Transverse colon (tissue), 4 donors: Measurements from ENCODE around the gene DHRS1. TPM values are rescaled to one million over a fixed set of nuclear protein-coding genes. Genes with fewer than 3 reads are reported as not detected.

Source experiments
- DNase-seq: peaks from one replicate; pipeline ENCODE4 v3.0.0-alpha.2; 2019
- H3K27ac ChIP-seq, 4 donors: fragments of 200-600 bp; sonication (generic); 2 replicates each; pipeline ENCODE4 v1.5.1; 2016 to 2018; ENCODE audit warnings: inconsistent platforms in 4 of 4
- H3K27me3 ChIP-seq: fragments of 200-600 bp; sonication (generic); 2 replicates; pipeline ENCODE4 v1.5.1; 2017; ENCODE audit warnings: inconsistent platforms
- H3K36me3 ChIP-seq, 4 donors: fragments of 200-600 bp; sonication (generic); 2 replicates each; pipeline ENCODE4 v1.5.1; 2017 to 2019; ENCODE audit warnings: inconsistent platforms in 4 of 4
- H3K4me1 ChIP-seq, 4 donors: fragments of 200-600 bp; sonication (generic); 2 replicates each; pipeline ENCODE4 v1.5.1; 2017 to 2020; ENCODE audit warnings: inconsistent platforms in 4 of 4
- H3K4me3 ChIP-seq, 4 donors: fragments of 200-600 bp; sonication (generic); 1 replicate in 1 of 4; 2 replicates in 3 of 4; pipeline versions ENCODE4 v1.5.1 to v1.6.1; 2017 to 2019; ENCODE audit warnings: inconsistent platforms in 4 of 4
- H3K9me3 ChIP-seq, 2 donors: fragments of 200-600 bp; sonication (generic); 2 replicates each; pipeline ENCODE4 v1.5.1; 2017 to 2019; ENCODE audit warnings: inconsistent platforms in 2 of 2
- EP300 ChIP-seq: sonication (generic); formaldehyde crosslinking; IDR thresholded peaks from one replicate; pipeline ENCODE4 v1.6.1; 2017; ENCODE audit warnings: antibody characterized with exemption, low read depth
- POLR2A ChIP-seq: fragments of 450-650 bp; IDR thresholded peaks from one replicate; pipeline ENCODE4 v1.6.1; 2016; ENCODE audit warnings: antibody characterized with exemption, mild to moderate bottlenecking, moderate library complexity
- POLR2AphosphoS5 ChIP-seq, 3 donors: sonication (generic); formaldehyde crosslinking; IDR thresholded peaks; one replicate each; pipeline ENCODE4 v1.6.1; 2016; ENCODE audit warnings: antibody characterized with exemption in 3 of 3
- WGBS, 2 donors: methylation state at CpG; one replicate each; pipeline ENCODE4 v1.1.5; 2018; ENCODE audit warnings: low coverage in 1 of 2; 5-methylcytosine and 5-hydroxymethylcytosine counted together
- in situ Hi-C, 4 donors: fragments of 200-750 bp; cut with MboI; loops; one replicate each; pipeline versions ENCODE4 v1.15.0 to v1.15.1; 2017; ENCODE audit warnings: low sequenced_read_pairs in 3 of 4, low pct_ligation_motif_present in 1 of 4, low pct_unique_long_range_greater_than_20kb in 1 of 4
- intact Hi-C: fragments of 100-400 bp; cut with DNase I; formaldehyde crosslinking; loops from one replicate; pipeline ENCODE4 v1.15.1; 2023; ENCODE audit warnings: low total_unique reads
- total RNA-seq, 4 donors: library from RNA; depleted of rRNA; stranded (reverse); fragments of >200 nt; gene quantifications; one replicate each; pipeline ENCODE4 v1.1.0, GENCODE V29; 2016
- TF ChIP-seq, protein P1 (sequence below), 5 experiments: fragments of 200-600 bp in 3 of 5; fragments of 450-650 bp in 2 of 5; sonication (generic) in 3 of 5; IDR thresholded peaks; 1 replicate in 2 of 5; 2 replicates in 3 of 5; pipeline ENCODE4 v1.5.1; 2016 to 2017; ENCODE audit warnings: antibody characterized with exemption in 5 of 5, inconsistent platforms in 3 of 5, mild to moderate bottlenecking in 2 of 5, moderate library complexity in 1 of 5

DHRS1 gene
- total RNA-seq, 4 donors from 2014 or later: 84.2 to 106 (median 94.6) TPM

GRCh38 chr14:24307575-24308341, 8.2 kb upstream of the DHRS1 start, which contains the start of gene CIDEB:
Gene CIDEB, minus strand, starts transcription at chr14:24307977. Its CDS starts 119 bp downstream, at chr14:24307858.
- H3K4me1 ChIP-seq: peaks cover 19 to 53% (median 47%) of the 10 kb centered on the region in 4 donors
- in situ Hi-C loops (no loop called here), intact Hi-C loops (no loop called here)
- peak within 1 kb of the TSS; percentile 70 to 78 (median 76) for H3K27ac ChIP-seq
- no peak within 1 kb of the TSS for H3K4me3 ChIP-seq
- TF ChIP-seq, protein P1, sequence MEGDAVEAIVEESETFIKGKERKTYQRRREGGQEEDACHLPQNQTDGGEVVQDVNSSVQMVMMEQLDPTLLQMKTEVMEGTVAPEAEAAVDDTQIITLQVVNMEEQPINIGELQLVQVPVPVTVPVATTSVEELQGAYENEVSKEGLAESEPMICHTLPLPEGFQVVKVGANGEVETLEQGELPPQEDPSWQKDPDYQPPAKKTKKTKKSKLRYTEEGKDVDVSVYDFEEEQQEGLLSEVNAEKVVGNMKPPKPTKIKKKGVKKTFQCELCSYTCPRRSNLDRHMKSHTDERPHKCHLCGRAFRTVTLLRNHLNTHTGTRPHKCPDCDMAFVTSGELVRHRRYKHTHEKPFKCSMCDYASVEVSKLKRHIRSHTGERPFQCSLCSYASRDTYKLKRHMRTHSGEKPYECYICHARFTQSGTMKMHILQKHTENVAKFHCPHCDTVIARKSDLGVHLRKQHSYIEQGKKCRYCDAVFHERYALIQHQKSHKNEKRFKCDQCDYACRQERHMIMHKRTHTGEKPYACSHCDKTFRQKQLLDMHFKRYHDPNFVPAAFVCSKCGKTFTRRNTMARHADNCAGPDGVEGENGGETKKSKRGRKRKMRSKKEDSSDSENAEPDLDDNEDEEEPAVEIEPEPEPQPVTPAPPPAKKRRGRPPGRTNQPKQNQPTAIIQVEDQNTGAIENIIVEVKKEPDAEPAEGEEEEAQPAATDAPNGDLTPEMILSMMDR (IDR thresholded peaks at IDR 0.05): peak; percentile 93 to 97 (median 96)
- TF ChIP-seq POLR2AphosphoS5 (IDR thresholded peaks at IDR 0.05): peak in 2 of 3 donors; percentile 40 to 54
- no peak for TF ChIP-seq EP300
- TF ChIP-seq POLR2A: peak; percentile 45
- 49 to 76% methylated on average over 3 to 6 of the region's 6 CpGs for WGBS, 2 donors
- peaks cover 0 to 31% (median 15%) of the 10 kb centered on the region in 4 donors for H3K36me3 ChIP-seq
- peak; percentile 86 for DNase-seq
- H3K9me3 ChIP-seq: no peaks in the 10 kb centered on the region
- no peaks in the 10 kb centered on the region for H3K27me3 ChIP-seq

- Histone ChIP-seq H3K4me1 (peaks cover 19 to 50% (median 46%) of the 10 kb centered on the region in 4 donors), H3K9me3 (no peaks in the 10 kb centered on the region), H3K36me3 (peaks cover 0 to 37% (median 18%) of the 10 kb centered on the region in 4 donors), H3K4me3 (no peak overlapping the region), H3K27ac (peak overlapping the region; percentile 70 to 78 (median 76)), H3K27me3 (no peaks in the 10 kb centered on the region)
- 83 to 100% methylated on average over 1 to 11 of the region's 11 CpGs for WGBS, 2 donors
- DNase-seq: no peak
- intact Hi-C loops (no loop called here), in situ Hi-C loops (no loop called here)
- TF ChIP-seq, protein P1 (IDR thresholded peaks at IDR 0.05): no peak
- TF ChIP-seq POLR2A: no peak
- TF ChIP-seq EP300: no peak
Measured at GRCh38 chr14:24307156-24307574, 7.6 kb upstream of the DHRS1 start.

- Histone ChIP-seq H3K27ac (no peak overlapping the region), H3K9me3 (no peaks in the 10 kb centered on the region), H3K27me3 (no peaks in the 10 kb centered on the region), H3K36me3 (peaks cover 0 to 47% (median 22%) of the 10 kb centered on the region in 4 donors), H3K4me3 (no peak overlapping the region), H3K4me1 (peaks cover 12 to 38% (median 32%) of the 10 kb centered on the region in 4 donors)
- WGBS, 2 donors: 95 to 98% methylated on average over 6 to 11 of the region's 11 CpGs
- in situ Hi-C loops (no loop called here), intact Hi-C loops (no loop called here)
- no peak for DNase-seq
- TF ChIP-seq POLR2A (no peak), EP300 (no peak), POLR2AphosphoS5 (IDR thresholded peaks at IDR 0.05) (no peak)
- TF ChIP-seq, protein P1 (IDR thresholded peaks at IDR 0.05): no peak
Measured at GRCh38 chr14:24304019-24304387, 4.4 kb upstream of the DHRS1 start.

DNA sequence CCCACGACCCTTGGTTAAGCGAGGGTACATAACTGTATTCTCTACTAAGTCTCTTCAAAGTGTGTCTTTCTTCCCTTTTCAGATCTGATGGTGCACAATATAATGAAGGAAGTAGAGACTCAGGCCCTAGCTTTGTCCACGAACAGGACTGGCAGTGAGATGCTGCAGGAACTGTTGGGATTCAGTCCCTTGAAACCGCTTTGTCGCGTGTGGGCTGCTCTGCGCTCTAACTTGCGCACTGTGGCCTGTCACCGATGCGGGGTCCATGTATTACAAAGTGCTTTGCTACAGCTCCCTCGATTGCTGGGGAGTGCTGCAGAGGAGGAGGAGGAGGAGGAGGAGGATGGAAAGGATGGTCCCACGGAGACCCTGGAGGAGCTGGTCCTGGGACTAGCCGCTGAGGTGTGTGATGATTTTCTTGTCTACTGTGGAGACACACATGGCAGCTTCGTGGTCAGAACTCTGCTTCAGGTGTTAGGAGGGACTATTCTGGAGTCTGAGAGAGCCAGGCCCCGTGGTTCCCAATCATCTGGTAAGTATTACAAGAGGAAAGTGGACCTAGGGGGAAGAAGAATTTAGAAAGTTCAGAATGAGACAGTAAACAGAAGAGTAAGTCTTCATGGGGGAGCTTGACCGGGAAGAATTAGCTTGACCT, 873 bp upstream of the DHRS1 start:
- no peak for DNase-seq
- intact Hi-C loops: no loop called here
- Histone ChIP-seq H3K4me1 (peaks cover 18 to 43% (median 24%) of the 10 kb centered on the region in 4 donors), H3K27ac (peak overlapping the region; percentile 89 to 94 (median 92)), H3K9me3 (no peaks in the 10 kb centered on the region), H3K27me3 (no peaks in the 10 kb centered on the region), H3K36me3 (peaks cover 0 to 46% (median 23%) of the 10 kb centered on the region in 4 donors), H3K4me3 (peak overlapping the region; percentile 72 to 96 (median 84))
- TF ChIP-seq, protein P1 (IDR thresholded peaks at IDR 0.05): no peak
- TF ChIP-seq POLR2AphosphoS5 (IDR thresholded peaks at IDR 0.05) (no peak), POLR2A (no peak), EP300 (no peak)
- in situ Hi-C loops: no loop called here
- WGBS, 2 donors: 26 to 33% methylated on average over 3 to 16 of the region's 16 CpGs
